NCI-H524 (cell line): ENCODE results near the gene IMP4.
"Not testable (repeated sequence)": the region's sequence is repeated elsewhere in the genome, so short reads cannot be mapped to it uniquely, and the experiment has no call there.

Experiments used
- DNase-seq, 2 experiments: peaks; one replicate each; lab custom pipeline; 2025; lab: John Stamatoyannopoulos, UW

IMP4 gene, protein sequence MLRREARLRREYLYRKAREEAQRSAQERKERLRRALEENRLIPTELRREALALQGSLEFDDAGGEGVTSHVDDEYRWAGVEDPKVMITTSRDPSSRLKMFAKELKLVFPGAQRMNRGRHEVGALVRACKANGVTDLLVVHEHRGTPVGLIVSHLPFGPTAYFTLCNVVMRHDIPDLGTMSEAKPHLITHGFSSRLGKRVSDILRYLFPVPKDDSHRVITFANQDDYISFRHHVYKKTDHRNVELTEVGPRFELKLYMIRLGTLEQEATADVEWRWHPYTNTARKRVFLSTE

DNA sequence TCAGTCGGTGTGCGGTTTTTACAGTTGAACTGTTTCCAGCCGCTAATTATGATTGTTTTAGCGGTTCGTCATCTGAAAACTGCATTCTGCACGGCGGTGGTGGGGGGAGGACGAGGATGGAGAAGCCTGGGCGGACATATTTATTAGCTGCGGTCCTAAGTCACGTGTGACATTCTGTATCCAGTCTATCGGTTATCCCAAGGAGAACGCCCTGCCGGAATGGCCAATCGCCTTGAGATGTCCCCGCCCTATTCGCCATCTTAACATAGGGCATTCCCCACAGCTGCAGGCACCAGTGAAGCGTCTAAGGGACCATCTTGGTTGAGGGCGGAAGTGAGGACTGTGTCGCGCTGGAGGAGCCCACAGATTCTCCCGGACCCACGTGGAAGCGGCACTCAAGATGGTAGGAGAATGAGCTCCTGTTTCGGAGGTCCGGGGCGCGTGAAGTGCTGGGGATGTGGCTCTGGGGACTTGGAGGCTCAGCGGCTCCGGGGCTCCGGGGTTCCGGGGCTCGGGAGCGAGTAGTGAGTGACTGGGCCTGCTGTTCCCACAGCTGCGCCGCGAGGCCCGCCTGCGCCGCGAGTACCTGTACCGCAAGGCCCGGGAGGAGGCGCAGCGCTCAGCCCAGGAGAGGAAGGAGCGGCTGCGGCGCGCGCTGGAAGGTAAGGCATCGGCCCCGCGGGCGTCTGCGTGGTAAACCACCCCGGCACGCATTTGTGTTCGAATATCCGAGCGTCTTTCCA, at the start of gene IMP4:
IMP4 (plus strand) TSS at position 365 of the 743 bp plus-strand sequence; CDS start at position 401, 36 bp downstream.
- peak; percentile 98 to 99 for DNase-seq

DNA sequence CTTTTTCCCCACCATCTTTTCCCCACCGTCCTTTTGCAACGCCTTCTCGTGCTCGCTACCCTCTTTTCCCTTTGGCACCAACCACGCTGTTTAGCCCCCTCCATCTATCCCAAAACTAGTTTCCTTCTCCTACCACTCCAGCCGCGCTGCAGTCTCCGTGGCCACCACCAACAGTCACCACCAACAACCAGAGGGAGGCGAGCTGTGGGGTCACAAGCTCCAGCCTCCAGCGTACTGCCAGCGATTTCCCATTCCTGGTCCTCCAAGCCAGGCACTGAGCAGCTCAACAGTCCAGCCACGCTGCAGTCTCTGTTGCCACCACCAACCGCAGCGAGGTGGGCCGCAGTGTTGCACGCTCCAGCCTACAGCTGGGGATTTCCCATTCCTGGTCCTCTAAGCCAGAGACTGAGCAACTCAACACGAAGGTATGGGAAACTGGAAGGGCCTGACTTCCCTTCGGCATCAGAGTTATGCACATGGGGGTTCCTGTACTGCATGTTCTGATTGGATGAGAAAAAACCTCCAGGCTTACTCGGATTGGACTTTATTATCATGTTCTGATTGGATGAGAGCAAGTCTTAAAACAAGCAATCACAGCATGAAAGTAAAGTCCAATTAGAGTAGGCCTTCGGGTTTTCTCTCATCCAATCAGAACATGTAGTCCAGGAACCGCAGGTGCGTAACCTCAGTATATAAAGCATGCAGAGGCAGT, 42.3 kb upstream of the IMP4 start:
- no peak for DNase-seq

DNA sequence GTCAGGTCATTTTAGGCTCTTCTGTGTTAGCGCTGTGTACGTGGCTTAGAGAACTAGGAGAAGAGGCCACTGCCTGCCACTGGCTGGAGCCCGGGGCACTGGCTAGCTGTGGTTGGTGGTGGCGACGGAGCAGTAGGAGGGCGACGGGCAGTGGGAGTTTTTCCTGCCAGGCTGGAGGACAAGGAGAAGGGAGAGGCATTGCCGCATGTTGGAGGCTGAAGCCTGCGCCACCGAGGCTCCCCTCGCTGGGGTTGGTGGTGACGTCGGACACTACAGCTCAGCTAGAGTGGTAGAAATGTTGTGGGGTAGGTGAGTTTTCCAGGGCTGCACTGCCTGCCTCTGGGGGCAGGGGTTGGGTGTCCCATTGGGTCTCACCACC, 41.7 kb upstream of the IMP4 start:
- no peak for DNase-seq

DNA sequence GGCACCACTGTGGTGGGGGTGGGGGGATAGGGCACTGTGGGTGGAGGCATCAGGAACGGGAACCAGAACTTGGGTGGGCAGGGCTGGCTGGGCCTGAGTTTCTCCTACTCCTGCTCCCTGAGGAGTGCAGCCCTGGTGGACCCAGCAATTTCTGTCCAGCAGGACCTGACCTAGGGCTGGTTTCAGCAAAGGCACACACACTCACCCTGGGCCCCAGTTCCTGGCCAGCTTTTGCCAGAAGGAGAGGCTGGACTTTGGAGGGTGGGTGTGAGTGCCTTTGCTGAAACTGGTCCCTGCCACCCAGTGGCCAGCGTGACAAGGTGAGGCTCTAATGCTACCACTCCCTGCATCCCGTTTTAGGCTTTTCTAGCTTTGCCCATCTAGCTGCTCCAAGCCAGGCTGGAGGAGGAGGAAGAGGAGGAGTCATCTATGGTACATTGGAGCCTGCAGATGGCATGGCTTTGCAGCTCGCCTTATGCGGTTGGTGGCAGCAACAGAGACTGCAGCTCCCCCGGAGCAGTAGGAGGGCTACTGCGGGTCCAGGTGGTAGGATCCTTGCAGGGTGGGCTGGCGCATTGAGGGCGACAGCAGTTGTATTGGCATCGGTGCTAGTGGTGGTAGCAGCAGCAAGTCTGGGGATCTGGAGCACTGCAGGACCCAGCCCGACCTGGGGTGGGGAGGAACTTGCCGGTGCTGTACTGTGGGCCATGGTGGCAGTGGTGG, 40.4 kb upstream of the IMP4 start:
- no peak for DNase-seq

DNA sequence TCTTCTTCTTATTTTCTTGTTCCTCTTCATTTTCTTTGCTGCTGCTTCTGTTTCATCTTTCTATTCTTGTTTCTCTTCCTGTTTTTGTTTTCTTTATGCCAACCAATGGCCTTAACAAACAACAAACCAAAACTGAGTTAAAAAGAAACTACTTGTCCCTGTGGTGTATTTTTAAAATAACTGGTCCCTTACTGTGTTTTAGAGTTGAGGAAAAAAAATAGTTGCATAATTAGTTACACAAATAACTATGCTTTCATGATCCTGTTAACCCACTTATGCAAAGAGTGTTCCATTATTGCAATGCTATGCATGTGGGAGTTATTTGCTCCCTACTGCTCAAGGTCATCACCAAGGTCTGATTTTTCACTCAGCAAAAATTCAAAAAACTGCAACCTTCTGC, 39.5 kb upstream of the IMP4 start:
- DNase-seq, result no peak

DNA sequence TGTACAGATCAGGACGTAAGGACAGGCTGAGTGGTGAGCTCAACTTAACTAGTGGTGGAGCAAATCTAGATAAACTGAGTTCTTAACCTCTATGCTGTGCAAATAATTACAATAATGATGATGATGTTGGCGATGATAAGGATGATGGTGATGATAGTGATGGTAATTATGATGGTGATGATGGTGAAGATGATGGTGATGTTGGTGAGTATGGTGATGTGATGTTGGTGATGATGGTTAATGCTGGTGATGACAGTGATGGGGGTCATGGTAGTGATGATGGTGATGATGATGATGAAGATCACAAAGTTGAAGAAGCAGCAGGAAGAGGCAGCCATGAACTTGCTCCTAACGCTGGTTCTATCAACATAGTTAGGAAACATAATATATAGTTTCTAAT, 38.0 kb upstream of the IMP4 start:
- DNase-seq, result no peak

DNA sequence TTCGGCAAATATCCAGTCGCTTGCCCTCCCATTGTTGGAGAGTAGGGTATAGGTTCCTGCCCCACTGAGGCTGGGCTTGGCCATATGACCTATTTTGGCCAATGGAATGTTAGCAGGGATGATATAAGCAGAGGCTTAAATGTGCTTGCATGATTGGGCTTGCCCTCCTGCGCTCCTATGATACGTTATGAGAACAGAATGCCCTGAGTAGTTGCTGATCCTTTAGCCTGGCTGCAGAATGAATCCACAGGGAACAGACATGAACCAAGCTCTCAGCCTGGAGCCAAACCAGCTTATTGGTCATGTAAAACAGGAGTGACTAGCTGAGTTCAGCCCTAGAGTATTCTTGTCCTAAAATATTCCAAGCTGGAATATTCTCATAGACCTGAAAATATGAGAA, 34.8 kb upstream of the IMP4 start:
- no peak for DNase-seq

DNA sequence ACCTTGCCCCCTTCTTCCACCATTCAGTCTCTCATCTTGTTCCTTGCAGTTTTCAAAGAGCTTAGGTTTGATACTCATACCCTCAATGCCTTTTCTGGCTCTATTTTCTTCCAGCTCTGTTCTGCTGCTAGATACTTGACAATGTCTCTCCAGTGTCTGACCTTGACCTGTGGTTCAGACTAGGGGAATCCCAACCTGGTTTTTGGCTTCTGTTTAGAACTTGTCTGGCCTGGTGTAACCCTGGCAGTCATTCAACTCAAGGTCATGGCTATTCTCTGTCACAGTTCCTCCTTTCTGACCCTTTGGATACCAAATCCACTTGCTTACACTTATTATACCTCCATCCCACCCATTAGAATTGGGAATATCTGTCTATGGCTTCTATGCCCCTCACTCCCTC, 31.8 kb upstream of the IMP4 start:
- no peak for DNase-seq

DNA sequence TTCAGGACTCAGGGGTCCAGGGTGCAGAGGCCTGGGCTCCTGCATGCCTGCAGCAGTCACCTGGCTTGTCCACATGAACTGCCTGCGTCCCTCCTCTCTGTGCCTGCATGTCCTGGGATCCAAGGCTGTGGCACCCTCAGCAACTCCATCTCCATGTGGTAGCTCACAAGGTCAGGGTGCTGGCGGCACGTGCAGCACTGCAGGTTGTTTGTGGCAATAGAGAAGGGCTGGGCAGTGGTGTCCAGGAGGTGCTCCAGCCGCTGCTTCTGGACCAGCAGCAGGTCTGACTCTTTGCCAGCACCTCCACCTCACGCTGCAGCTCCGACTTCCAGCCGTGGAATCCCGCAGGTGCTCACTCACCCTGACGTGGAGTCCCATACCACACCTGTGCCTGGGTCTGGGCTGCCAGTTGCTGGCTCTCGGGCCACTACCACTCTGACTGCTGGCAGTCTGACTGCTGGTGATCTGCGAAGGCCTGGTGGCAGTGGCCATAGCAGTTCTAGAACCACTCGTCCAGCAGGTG, 28.8 kb upstream of the IMP4 start:
- no peak for DNase-seq

DNA sequence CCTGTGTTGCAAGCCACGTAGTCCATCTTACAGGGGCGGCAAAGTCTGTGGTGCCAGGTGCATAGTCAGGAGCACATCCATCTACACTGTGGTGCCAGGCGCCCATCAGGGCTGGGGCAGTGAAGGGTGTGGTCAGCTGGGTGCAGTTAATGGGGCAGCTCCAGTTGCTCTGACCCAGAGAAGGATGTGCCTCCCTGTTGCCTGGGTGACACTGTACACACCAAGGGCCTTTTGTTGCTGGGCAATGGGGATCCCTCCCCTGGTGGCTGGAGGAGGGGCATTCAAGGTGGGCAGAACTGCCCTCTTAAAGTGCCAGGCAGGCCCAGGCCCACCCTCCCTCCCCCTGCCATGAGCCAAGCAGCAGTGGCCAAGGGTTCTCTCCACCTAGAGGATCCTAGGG, 28.3 kb upstream of the IMP4 start:
- no peak for DNase-seq

DNA sequence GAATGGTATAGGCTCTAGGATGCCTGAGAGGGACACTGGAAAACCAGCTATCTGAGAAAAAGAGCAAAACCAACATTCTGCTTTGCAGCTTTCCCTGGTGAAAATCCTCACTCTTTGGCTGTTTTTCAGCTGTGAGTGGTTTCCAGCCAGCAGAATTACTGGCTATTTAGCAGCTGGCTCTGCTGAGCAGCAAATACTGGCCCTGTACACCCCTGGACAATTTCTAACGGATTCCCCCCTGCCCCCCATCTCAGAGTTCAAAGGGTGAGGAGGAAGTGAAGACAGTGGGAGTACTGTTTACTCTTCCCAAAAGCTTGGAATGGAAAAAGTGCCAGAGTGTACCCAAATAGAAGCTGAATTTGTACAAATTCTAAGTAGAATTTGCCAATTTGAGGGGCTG, 26.1 kb upstream of the IMP4 start:
- DNase-seq, result no peak

DNA sequence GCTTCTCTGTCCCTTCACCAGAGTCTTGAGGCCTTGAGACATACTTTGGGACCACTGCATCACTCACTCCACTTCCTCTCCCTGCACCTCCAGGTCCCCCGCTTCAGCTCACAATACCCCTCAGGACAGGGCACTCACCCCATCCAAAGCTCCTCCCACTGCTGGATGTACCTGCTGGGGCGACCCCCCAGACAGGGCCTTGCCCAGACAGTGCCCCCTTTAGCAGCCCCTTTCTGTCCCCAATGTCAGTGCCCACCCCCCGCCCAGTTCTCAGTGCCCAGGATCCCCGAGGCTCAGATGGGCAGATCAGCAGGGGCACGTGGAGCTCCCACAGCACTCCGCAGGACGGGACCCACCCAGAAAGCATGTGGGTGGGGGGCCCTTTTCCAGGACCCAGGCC, 23.8 kb upstream of the IMP4 start:
- no peak for DNase-seq

DNA sequence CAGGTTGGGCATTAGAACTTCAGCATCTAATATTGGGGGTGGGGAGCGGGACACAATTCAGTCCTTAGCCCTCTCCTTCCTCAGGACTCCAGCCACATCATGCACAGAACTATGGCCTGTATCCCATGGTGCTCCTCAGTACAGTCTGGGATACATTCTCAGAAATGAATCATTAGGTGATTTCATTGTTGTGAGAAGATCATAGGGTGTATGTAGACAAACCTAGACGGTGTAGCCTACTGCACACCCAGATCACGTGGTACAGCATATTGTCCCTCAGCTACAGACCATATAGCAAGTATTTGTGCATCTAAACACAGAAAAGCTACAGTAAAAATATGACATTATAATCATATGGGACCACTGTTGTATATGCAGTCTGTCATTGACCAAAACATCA, 23.2 kb upstream of the IMP4 start:
- no peak for DNase-seq

DNA sequence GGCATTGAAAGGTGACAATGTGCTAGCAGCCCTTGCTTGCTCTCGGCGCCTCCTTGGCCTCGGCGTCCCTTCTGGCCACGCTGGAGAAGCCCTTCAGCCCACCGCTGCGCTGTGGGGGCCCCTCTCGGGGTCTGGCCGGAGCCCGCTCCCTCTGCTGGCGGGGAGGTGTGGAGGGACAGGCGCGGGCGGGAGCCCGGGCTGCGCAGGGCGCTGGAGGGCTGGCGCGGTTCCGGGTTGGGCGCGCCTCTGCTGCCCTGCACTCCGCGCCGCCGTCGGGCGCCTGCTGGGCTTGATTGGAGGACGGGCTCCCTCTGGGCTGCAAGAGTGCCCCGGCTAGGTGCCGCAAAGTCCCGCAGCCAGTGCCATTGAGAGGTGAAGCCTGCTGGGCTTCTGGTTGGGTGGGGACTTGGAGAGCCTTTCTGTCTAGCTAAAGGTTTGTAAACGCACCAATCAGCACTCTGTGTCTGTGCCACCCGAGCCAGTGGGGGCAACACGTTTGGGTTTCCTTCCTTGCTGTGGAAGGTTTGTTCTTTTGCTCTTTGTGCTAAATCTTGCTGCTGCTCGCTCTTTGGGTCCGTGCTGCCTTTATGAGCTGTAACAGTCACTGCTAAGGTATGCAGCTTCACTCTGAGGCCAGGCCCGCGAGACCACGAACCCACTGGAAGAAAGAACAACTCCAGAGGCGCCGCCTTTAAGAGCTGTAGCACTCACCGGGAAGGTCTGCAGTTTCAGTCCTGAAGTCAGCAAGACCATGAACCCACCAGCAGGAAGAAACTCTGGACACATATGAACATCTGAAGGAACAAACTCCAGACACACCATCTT, 14.8 kb upstream of the IMP4 start:
- DNase-seq, result no peak

DNA sequence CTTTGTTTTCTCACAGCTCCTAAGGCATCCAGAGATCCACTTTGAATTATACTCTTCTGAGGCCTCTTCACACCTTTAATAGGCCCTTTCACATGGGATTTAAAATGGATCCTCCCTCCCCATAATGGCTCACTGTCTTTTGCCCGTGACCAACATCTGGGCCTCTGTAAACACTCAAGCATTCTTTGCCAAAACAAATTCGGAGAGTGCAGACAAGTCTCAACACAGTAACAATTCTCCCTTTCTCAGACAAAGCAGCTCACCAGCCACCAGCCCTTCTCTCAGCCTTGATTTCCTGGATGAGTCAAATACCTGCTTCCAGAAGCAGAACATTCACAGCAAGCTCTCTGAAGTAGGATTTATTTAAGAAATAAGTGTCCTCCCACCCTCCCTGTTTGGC, 14.0 kb upstream of the IMP4 start:
- DNase-seq, result no peak

DNA sequence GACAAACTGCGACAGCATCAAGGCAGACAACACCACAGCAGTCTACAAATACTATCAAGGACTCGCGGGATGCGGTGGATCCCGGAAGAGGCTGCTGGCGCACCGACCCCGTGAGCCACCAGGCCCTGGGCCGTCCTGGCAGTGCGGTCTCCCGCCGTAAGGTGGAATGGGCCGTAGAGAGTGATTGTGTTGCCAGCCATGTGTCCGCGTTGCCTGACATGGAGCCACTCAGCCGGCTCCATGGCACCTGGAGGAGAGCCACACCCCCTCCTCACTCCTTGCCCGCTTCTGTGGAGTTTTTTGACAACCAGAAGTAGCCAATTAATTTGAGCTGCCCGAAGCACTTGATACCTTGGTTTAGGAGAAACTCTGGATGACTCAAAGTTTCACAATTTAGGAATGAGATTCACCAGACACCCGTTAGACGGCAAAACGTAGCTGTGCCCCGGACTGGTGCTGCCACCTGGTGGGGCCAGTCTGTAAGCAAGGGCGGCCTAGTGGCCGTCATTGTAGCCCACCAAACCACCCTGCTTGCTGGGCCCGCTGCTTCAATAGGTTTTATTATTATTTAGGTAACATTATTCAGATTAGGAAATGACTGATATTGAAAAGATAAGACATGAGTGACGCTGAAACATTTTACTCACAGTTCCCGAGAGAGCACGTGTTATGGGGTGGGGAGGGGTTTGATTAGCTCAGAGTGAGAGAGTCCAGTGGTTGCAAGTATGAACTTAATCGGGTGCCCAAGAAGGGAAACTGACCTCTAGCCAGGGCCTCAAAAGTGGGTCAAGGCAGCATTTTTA, 10.2 kb upstream of the IMP4 start:
- DNase-seq, result peak; percentile 20 to 63

DNA sequence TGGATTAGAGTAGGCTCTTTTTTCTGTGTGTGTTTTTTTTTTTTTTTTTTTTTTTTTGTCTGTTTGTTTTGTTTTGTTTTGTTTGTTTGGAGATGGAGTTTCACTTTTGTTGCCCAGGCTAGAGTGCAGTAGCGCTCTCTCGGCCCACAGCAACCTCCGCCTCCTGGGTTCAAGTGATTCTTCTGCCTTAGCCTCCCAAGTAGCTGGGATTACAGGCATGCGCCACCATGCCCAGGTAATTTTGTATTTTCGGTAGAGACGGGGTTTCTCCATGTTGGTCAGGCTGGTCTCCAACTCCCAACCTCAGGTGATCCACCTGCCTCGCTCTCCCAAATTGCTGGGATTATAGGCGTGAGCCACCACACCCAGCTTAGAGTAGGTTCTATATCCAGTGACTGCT, 9.4 kb upstream of the IMP4 start:
- not testable (repeated sequence) for DNase-seq

DNA sequence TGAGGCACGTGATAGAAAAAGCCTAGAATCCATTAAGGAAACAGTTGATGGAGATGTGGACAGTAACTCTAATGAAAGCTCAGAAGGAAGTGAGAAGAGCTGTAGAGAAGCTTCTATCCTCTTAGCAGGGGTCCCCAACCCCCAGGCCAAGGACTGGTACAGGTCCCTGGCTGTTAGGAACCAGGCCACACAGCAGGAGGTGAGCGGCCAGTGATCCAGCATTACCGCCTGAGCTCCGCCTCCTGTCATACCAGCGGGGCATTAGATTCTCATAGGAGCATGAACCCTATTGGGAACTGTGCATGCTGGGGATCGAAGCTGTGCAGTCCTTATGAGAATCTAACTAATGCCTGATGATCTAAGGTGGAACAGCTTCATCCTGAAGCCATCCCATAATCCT, 8.7 kb upstream of the IMP4 start:
- DNase-seq, result no peak

DNA sequence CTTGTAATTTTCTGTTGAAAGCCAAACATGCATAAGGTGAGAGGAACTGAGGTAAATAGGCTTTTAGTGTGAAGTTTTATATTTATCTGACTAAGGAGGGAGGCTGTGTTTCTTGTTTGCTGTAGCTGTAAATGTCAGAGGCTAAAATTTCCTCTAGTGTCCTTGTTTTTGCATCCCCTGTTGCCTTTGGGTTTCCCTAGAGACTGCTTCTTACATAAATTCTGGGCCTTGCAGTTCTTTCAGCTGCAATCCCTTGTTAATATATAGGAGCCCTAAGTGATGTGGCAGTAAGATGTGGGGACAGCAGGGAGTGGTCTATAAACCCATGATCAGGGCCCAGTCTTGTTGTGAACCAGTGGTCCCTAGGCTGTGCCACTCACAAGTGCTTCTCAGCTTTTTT, 7.5 kb upstream of the IMP4 start:
- DNase-seq, result no peak

DNA sequence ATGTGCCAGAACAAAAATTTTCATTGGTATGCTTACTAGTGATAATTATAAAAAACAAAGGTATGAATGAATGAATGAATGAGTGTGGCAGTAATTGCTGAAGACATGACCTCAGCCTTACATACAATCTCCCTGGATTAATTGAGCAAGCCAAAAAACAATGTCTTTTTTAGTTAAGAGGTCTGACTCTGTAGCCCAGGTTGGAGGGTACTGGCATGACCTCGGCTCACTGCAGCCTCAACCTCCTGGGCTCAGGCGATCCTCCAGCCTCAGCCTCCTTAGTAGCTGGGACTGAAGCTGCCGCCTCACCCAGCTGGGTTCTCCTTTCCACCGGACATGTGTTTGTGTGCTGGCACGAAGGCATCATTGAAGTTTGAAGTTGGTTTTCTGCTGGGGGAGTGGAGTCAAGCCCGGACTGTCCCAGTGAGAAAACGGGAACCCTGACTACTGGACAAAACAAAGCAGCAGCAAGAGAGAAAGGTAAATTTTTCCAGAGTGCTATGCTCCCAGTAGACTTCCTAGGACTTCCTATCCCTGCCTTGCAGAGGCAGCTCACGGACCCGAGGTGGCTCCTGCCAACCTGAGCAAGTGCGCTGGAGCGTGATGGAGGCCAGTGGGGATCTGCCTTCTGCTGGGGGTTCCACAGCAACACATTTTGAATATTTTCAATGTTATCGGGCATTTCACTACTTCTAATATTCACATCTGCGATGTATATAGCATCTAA, 6.4 kb upstream of the IMP4 start:
- DNase-seq, result no peak
